H1 (cell line): ENCODE data around the gene RABEPK. TPM values are rescaled to one million over a fixed set of nuclear protein-coding genes. Genes with fewer than 3 reads are reported as not detected.

Source experiments
- CTCF ChIA-PET: fragments of 300-600 bp; sonication (Branson Sonifier 250); formaldehyde crosslinking; loops from one replicate; lab custom pipeline; 2021; ENCODE audit not compliant: partially characterized antibody; lab: Charles Lee
- POLR2A ChIA-PET: fragments of 300-600 bp; sonication (Branson Sonifier 250); formaldehyde crosslinking; loops from one replicate; lab custom pipeline; 2021; ENCODE audit warnings: inconsistent platforms; ENCODE audit not compliant: partially characterized antibody; lab: Charles Lee
- DNase-seq, 2 experiments: peaks; one replicate each; pipeline versions ENCODE4 v3.0.0 to v3.0.0-alpha.2; 2010 to 2022; ENCODE audit warnings: low spot score in 2 of 2, low read depth in 1 of 2, mixed read lengths in 1 of 2
- FAIRE-seq: peaks from 2 replicates; lab custom pipeline; 2011; peaks lifted over from hg19 to GRCh38; lab: Jason Lieb, UNC
- H2AFZ ChIP-seq: 2 replicates; pipeline ENCODE4 v1.8.1; 2012; ENCODE audit warnings: low read length, inconsistent platforms
- H2AK5ac ChIP-seq: 2 replicates; pipeline ENCODE4 v1.6.1; 2013; ENCODE audit warnings: low read depth, low read length
- H2BK120ac ChIP-seq: replicated peaks from 2 replicates; pipeline ENCODE3; 2013; ENCODE audit warnings: low read depth, low read length, inconsistent platforms
- H2BK12ac ChIP-seq: 2 replicates; pipeline ENCODE4 v1.6.1; 2013; ENCODE audit warnings: low read depth, low read length
- H2BK15ac ChIP-seq: 2 replicates; pipeline ENCODE4 v1.6.1; 2013; ENCODE audit warnings: low read length
- H2BK20ac ChIP-seq: 2 replicates; pipeline ENCODE4 v1.6.1; 2013; ENCODE audit warnings: low read length
- H2BK5ac ChIP-seq: 2 replicates; pipeline ENCODE4 v1.6.1; 2013; ENCODE audit warnings: low read depth, low read length
- H3K14ac ChIP-seq: 2 replicates; pipeline ENCODE4 v1.6.1; 2013; ENCODE audit warnings: inconsistent platforms; ENCODE audit not compliant: insufficient read length
- H3K18ac ChIP-seq: 2 replicates; pipeline ENCODE4 v1.6.1; 2013; ENCODE audit warnings: low read length; ENCODE audit errors: extremely low read depth
- H3K23ac ChIP-seq: 2 replicates; pipeline ENCODE4 v1.6.1; 2013; ENCODE audit warnings: inconsistent platforms; ENCODE audit not compliant: insufficient read length
- H3K23me2 ChIP-seq: 2 replicates; pipeline ENCODE4 v1.6.1; 2013; ENCODE audit warnings: low read depth, low read length
- H3K27ac ChIP-seq: 2 replicates; pipeline ENCODE4 v1.6.1; 2011; ENCODE audit warnings: low read depth, low read length, inconsistent platforms
- H3K27me3 ChIP-seq, 4 experiments: replicated peaks in 1 of 4; 1 replicate in 1 of 4; 2 replicates in 3 of 4; pipeline versions ENCODE4 v1.6.1 to v1.8.1; 2011 to 2013; ENCODE audit warnings: low read length in 3 of 4, mild to moderate bottlenecking in 3 of 4, inconsistent platforms in 2 of 4, mixed read lengths in 2 of 4, moderate library complexity in 1 of 4; ENCODE audit not compliant: control insufficient read depth in 3 of 4, insufficient read depth in 3 of 4; ENCODE audit errors: extremely low read depth in 1 of 4
- H3K36me3 ChIP-seq, 4 experiments: 2 replicates each; pipeline versions ENCODE4 v1.6.1 to v1.8.1; 2011 to 2013; ENCODE audit warnings: mild to moderate bottlenecking in 4 of 4, low read length in 3 of 4, moderate library complexity in 2 of 4, control low read depth in 1 of 4, inconsistent platforms in 1 of 4; ENCODE audit not compliant: insufficient read depth in 4 of 4, control insufficient read depth in 2 of 4
- H3K4ac ChIP-seq: replicated peaks from 2 replicates; pipeline ENCODE3; 2013; ENCODE audit warnings: low read length, low read depth, mixed read lengths, inconsistent platforms; ENCODE audit not compliant: insufficient read length
- H3K4me1 ChIP-seq, 4 experiments: replicated peaks in 1 of 4; 1 replicate in 1 of 4; 2 replicates in 3 of 4; pipeline versions ENCODE4 v1.6.1 to v1.8.1; 2011 to 2013; ENCODE audit warnings: low read length in 3 of 4, inconsistent platforms in 2 of 4, mixed read lengths in 1 of 4; ENCODE audit not compliant: insufficient read depth in 4 of 4, control insufficient read depth in 3 of 4
- H3K4me2 ChIP-seq, 2 experiments: 2 replicates each; pipeline versions ENCODE4 v1.6.1 to v1.8.1; 2011 to 2013; ENCODE audit warnings: low read depth in 2 of 2, low read length in 2 of 2, control low read depth in 1 of 2, inconsistent platforms in 1 of 2, mild to moderate bottlenecking in 1 of 2; ENCODE audit not compliant: insufficient read depth in 1 of 2
- H3K4me3 ChIP-seq, 4 experiments: fragments of 200-600, 300-600 bp in 1 of 4; sonication (generic), shearing (Covaris generic), sonication (Bioruptor Twin) in 1 of 4; 2 replicates each; pipeline versions ENCODE4 v1.5.1 to v1.8.1; 2011 to 2016; ENCODE audit warnings: low read length in 4 of 4, low read depth in 3 of 4, control low read depth in 2 of 4, inconsistent platforms in 2 of 4, mild to moderate bottlenecking in 2 of 4, mixed read lengths in 1 of 4, moderate library complexity in 1 of 4; ENCODE audit not compliant: insufficient read depth in 2 of 4; ENCODE audit errors: extremely low read depth in 1 of 4
- H3K56ac ChIP-seq: replicated peaks from 2 replicates; pipeline ENCODE3; 2013; ENCODE audit warnings: low read depth, mild to moderate bottlenecking, mixed read lengths, low read length, inconsistent platforms; ENCODE audit not compliant: insufficient read length
- H3K79me1 ChIP-seq: 2 replicates; pipeline ENCODE4 v1.6.1; 2013; ENCODE audit warnings: low read depth, low read length, control low read depth
- H3K79me2 ChIP-seq, 2 experiments: 2 replicates each; pipeline versions ENCODE4 v1.6.1 to v1.8.1; 2012 to 2013; ENCODE audit warnings: low read length in 2 of 2, mild to moderate bottlenecking in 2 of 2, inconsistent platforms in 1 of 2; ENCODE audit not compliant: insufficient read depth in 2 of 2, control insufficient read depth in 1 of 2
- H3K9ac ChIP-seq, 4 experiments: replicated peaks in 1 of 4; 1 replicate in 1 of 4; 2 replicates in 3 of 4; pipeline versions ENCODE4 v1.6.1 to v1.8.1; 2011 to 2013; ENCODE audit warnings: low read depth in 3 of 4, low read length in 3 of 4, control low read depth in 2 of 4, mild to moderate bottlenecking in 2 of 4, moderate library complexity in 2 of 4, inconsistent platforms in 1 of 4; ENCODE audit errors: extremely low read depth in 1 of 4
- H3K9me3 ChIP-seq, 2 experiments: 2 replicates each; pipeline versions ENCODE4 v1.6.1 to v1.8.1; 2012 to 2013; ENCODE audit warnings: mild to moderate bottlenecking in 2 of 2, moderate library complexity in 2 of 2, control low read depth in 1 of 2, inconsistent platforms in 1 of 2, low read depth in 1 of 2, low read length in 1 of 2, mixed read lengths in 1 of 2; ENCODE audit not compliant: insufficient read depth in 2 of 2
- H4K20me1 ChIP-seq, 2 experiments: replicated peaks in 1 of 2; 2 replicates each; pipeline versions ENCODE3 to v1.8.1; 2011 to 2013; ENCODE audit warnings: inconsistent platforms in 2 of 2, low read length in 2 of 2, mild to moderate bottlenecking in 1 of 2; ENCODE audit not compliant: insufficient read depth in 2 of 2, control insufficient read depth in 1 of 2
- H4K5ac ChIP-seq: 2 replicates; pipeline ENCODE4 v1.6.1; 2013; ENCODE audit warnings: low read length, low read depth, mixed read lengths, inconsistent platforms; ENCODE audit not compliant: insufficient read length
- H4K8ac ChIP-seq: 2 replicates; pipeline ENCODE4 v1.8.0; 2013; ENCODE audit warnings: mild to moderate bottlenecking, moderate library complexity, low read length, inconsistent platforms; ENCODE audit not compliant: insufficient read depth; ENCODE audit errors: extremely low read depth
- H4K91ac ChIP-seq: replicated peaks from 2 replicates; pipeline ENCODE3; 2013; ENCODE audit warnings: low read length, mixed read lengths, inconsistent platforms; ENCODE audit not compliant: insufficient read length
- CBX5 ChIP-seq: fragments of 300-800, 300-1000 bp; sonication (generic); IDR thresholded peaks from 2 replicates; pipeline ENCODE4 v1.7.1; 2016; ENCODE audit warnings: antibody characterized with exemption, low read length, low read depth
- CEBPB ChIP-seq: IDR thresholded peaks from 2 replicates; pipeline ENCODE4 v1.6.1; 2012; ENCODE audit warnings: low read depth, low read length
- CTBP2 ChIP-seq: IDR thresholded peaks from 2 replicates; pipeline ENCODE4 v1.7.0; 2011; ENCODE audit warnings: borderline replicate concordance, mild to moderate bottlenecking, moderate library complexity, mixed read lengths, low read length; ENCODE audit not compliant: insufficient read depth, insufficient read length
- HDAC6 ChIP-seq: IDR thresholded peaks from one replicate; pipeline ENCODE4 v1.7.1; 2012; ENCODE audit warnings: low read depth, mild to moderate bottlenecking, inconsistent platforms, low read length, moderate library complexity
- JUN ChIP-seq: IDR thresholded peaks from 2 replicates; pipeline ENCODE4 v1.6.1; 2011; ENCODE audit warnings: low read depth, mild to moderate bottlenecking, improper control_type of control experiment, low read length
- SP4 ChIP-seq: IDR thresholded peaks from 2 replicates; pipeline ENCODE4 v1.6.1; 2012; ENCODE audit warnings: low read length, inconsistent platforms
- polyA plus RNA-seq, 7 experiments: library from polyadenylated mRNA; depleted of rRNA in 3 of 7; stranded (reverse) in 5 of 7; unstranded in 2 of 7; fragments of >200 nt in 5 of 7; fragments of 200-250 nt in 2 of 7; gene quantifications; 1 replicate in 5 of 7; 2 replicates in 1 of 7; 4 replicates in 1 of 7; pipeline versions ENCODE4 v1.2.1 to v1.2.3, GENCODE V29; 2011 to 2013; ENCODE audit warnings: missing spikeins in 2 of 7, mixed read lengths in 2 of 7
- total RNA-seq: library from RNA; stranded (reverse); fragmentation: NEBNext Ultra II Directional; extraction: Animal tissue kit (Norgen Biotek cat#: 25700); gene quantifications from 2 replicates; pipeline ENCODE4 v1.2.1, GENCODE V29; 2021
- TF ChIP-seq, protein P1 (sequence below): IDR thresholded peaks from 2 replicates; pipeline ENCODE4 v1.6.1; 2012; ENCODE audit warnings: inconsistent platforms

RABEPK gene
- total and polyA plus RNA-seq, 2 of the 8 experiments (the other 6 are each of a cell fraction or from before 2014, with no cell fraction given), result 26.3 to 34.3 TPM

- DNase-seq, result no peak
- H3K4me1 ChIP-seq, result no peaks in the 10 kb centered on the region
- H2BK5ac ChIP-seq, result no peak overlapping the region
- H3K4me3 ChIP-seq, result no peak overlapping the region
- H3K23ac ChIP-seq, result no peak overlapping the region
- CTCF ChIA-PET, result interaction anchor here (0.6 to 1.2 kb wide), 2 partner anchors 28 to 564 kb away, joined by 4 to 6 read pairs; no protein-coding TSS in a partner anchor
- H4K20me1 ChIP-seq, result peaks cover 3 to 7% of the 10 kb centered on the region in 2 experiments
- no peaks in the 10 kb centered on the region for H3K79me1 ChIP-seq
- H4K91ac ChIP-seq, result no peak overlapping the region
- no peak overlapping the region for H2BK120ac ChIP-seq
- H3K9me3 ChIP-seq, result no peaks in the 10 kb centered on the region
- no peak overlapping the region for H4K5ac ChIP-seq
- H3K18ac ChIP-seq, result no peak overlapping the region
- H3K27ac ChIP-seq, result no peak overlapping the region
- FAIRE-seq, result no peak
- POLR2A ChIA-PET, result interaction anchor here (0.6 kb wide), 1 partner anchor 166 kb away, joined by 3 read pairs; no protein-coding TSS in a partner anchor
- no peak overlapping the region for H3K56ac ChIP-seq
- no peaks in the 10 kb centered on the region for H3K27me3 ChIP-seq
- H2AFZ ChIP-seq, result no peak overlapping the region
- no peak overlapping the region for H2BK20ac ChIP-seq
- H2BK15ac ChIP-seq, result no peak overlapping the region
- no peak overlapping the region for H3K4me2 ChIP-seq
- peaks cover 2 to 13% (median 4%) of the 10 kb centered on the region in 4 experiments; a peak in 5 of 8 replicates for H3K36me3 ChIP-seq
- no peak overlapping the region for H4K8ac ChIP-seq
- H3K79me2 ChIP-seq, result peaks cover 0 to 35% of the 10 kb centered on the region in 2 experiments; a peak in 3 of 4 replicates
- H2AK5ac ChIP-seq, result no peak overlapping the region
- no peak overlapping the region for H3K14ac ChIP-seq
- no peaks in the 10 kb centered on the region for H3K23me2 ChIP-seq
- no peak overlapping the region for H3K9ac ChIP-seq
- H3K4ac ChIP-seq, result no peak overlapping the region
- H2BK12ac ChIP-seq, result no peak overlapping the region
- TF ChIP-seq SP4 (no peak), CBX5 (no peak), CEBPB (no peak), HDAC6 (no peak), JUN (no peak), CTBP2 (no peak)
- TF ChIP-seq, protein P1, sequence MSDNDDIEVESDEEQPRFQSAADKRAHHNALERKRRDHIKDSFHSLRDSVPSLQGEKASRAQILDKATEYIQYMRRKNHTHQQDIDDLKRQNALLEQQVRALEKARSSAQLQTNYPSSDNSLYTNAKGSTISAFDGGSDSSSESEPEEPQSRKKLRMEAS, result no peak
Observed at GRCh38 chr9:125169895-125170294, 30.4 kb upstream of the RABEPK start.
